Cerebellar nuclear complex (tissue), 1 donor: ENCODE measurements around the gene FTCD.
"Not testable (repeated sequence)": the region's sequence is repeated elsewhere in the genome, so short reads cannot be mapped to it uniquely, and the experiment has no call there.

Source experiments
- DNase-seq, 2 experiments: peaks; one replicate each; lab custom pipeline; 2025; lab: John Stamatoyannopoulos, UW

Gene FTCD

DNA sequence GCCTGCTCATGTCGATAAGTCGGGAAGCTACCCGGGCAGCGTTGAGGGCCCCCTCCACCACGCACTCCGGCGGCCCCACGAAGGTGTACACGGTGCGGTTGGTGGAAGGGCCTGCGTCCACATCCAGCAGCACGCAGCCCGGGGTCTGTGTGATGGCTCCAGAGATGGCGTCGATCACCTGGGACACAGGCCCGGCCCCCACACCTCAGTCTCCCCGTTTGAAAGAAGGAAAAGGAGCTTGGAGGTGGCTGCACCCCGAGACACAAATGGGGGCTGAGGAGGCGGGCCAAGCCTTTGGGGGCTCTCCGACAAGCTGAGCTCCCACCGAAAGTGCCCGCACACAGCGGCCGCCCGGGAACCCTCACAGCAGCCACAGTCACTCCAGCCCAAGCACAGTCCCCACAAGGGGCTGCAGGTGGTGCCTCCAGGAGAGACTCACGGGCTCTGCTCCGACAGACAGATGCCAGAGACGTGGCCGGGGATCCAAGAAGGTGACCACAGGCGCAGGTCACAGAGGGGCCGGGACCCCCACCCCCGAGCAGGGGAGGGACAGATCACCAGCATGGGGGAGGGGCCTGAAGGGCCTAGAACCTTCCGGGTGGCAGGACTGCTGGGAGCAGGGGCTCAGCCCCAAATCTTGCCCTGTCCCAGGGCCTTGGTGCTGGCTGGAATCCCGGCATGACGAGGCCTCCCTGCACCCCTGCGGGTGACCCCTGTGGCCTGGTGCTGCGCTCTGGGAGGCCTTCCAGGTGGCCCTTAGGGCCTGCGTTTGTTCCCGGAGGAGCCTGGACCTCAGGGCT lies 1.0 kb downstream of the FTCD start:
- no peak for DNase-seq

- DNase-seq, result no peak
Observed at GRCh38 chr21:46153247-46154154, 1.9 kb downstream of the FTCD start.

DNA sequence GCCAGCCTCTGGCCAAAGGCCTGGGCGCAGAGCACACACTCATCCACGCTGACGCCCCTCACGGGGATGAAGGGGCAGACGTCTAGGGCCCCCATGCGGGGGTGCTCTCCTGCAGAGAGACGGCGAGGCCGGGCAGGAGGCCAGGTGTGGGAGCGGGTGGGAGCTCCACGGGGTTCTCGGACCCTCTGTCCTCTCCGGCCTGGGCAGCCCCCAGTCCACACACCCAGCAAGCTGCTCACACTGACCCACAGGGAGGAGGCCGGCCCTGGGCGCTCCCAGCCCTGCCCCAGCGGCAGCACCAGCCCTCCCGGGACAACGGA lies 2.5 kb downstream of the FTCD start:
- DNase-seq, result no peak

- no peak for DNase-seq
Observed at GRCh38 chr21:46151989-46152926, 3.1 kb downstream of the FTCD start.

GRCh38 chr21:46151261-46151988 lies 4.0 kb downstream of the FTCD start:
- no peak for DNase-seq

- DNase-seq, result no peak
Observed at GRCh38 chr21:46150491-46151121, 4.8 kb downstream of the FTCD start.

DNA sequence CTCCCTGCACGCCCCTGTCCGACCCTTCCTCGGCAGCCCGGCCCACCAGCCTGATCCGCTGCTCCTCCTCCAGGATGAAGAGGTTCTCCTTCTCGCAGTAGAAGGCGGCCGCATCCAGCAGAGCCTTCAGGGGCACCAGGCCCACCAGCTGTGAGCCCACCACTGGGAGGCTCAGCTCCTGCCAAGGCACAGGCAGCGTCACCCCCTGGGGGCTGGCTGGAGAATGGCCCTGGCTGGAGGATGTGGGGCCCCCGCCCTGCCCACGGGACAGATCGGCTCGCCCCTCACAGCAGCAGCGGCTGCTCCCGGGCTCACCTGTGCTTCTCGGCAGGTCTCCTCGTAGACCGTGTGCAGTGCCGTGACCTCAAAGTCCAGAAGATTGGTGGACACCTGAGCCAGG lies 5.3 kb downstream of the FTCD start:
- no peak for DNase-seq

- DNase-seq, result no peak
Observed at GRCh38 chr21:46149205-46149901, 6.0 kb downstream of the FTCD start.

DNA sequence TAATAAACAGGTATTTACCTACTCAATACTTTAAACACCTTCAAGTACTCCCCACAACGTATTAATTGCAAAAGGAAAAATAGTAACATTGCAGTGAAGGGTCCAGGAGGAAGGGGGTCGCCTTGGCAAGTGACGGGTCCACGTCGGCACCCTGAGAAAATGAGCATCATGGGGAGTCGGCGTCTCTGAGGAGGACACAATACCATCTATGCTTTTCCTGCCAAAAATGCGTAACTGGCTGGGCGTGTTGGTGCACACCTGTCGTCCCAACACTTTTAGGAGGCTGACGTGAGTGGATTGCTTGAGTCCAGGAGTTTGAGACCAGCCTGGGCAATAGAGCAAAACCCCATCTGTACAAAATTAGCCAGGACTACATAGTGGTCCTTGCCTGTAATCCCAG lies 7.3 kb downstream of the FTCD start:
- no peak for DNase-seq

GRCh38 chr21:46147429-46147828 lies 8.0 kb downstream of the FTCD start:
- not testable (repeated sequence) for DNase-seq

DNA sequence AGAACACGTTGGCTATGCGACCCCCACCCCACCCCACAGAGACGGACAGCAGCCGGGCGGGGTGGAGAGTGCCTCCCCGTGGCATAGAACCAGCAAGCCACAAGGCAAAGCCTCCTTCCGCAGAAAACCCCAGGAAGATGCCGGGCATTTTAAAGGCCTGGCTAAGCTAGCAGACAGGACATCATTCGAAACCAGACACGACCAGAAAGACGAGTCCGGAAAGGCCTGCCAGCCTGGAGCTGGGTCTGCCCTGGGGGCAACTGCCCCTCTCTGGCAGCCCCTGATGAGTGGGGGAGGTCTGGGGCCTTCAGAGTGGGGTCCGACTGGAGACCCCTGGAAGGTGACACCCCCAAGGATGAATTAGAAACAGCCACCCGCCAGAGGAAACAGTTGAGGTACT lies 8.5 kb downstream of the FTCD start:
- no peak for DNase-seq

GRCh38 chr21:46145840-46146691 lies 9.3 kb downstream of the FTCD start:
- no peak for DNase-seq

GRCh38 chr21:46145159-46145839 lies 10.1 kb downstream of the FTCD start:
- DNase-seq, result no peak

DNA sequence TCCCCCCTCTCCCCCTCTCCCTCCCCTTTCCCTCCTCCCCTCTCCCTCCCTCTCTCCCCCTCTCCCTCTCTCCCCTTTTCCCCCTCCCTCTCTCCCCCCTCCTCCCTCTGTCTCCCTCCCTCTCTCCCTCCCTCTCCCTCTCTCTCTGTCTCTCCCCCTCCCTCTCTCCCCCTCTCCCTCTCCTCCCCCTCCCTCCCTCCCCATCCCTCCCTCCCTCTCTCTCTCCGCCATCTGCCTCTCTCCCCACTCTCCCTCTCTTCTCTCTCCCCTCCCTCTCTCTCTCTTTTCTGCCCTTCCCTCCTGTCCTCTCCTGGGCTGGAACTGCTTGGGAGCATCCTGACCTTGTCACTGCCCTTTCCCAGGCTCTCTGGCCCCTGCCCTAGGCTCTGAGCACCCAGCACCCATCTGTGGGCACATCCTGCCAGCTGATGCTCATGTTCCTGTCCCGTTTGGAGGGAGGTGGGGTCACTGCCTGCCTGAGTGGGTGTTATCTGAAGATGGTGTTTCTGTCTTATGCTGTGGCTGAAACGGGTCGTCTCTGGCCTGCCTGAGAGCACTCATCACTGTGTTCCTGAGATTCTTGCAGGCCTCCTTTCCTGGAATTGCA lies 10.8 kb downstream of the FTCD start:
- no peak for DNase-seq

DNA sequence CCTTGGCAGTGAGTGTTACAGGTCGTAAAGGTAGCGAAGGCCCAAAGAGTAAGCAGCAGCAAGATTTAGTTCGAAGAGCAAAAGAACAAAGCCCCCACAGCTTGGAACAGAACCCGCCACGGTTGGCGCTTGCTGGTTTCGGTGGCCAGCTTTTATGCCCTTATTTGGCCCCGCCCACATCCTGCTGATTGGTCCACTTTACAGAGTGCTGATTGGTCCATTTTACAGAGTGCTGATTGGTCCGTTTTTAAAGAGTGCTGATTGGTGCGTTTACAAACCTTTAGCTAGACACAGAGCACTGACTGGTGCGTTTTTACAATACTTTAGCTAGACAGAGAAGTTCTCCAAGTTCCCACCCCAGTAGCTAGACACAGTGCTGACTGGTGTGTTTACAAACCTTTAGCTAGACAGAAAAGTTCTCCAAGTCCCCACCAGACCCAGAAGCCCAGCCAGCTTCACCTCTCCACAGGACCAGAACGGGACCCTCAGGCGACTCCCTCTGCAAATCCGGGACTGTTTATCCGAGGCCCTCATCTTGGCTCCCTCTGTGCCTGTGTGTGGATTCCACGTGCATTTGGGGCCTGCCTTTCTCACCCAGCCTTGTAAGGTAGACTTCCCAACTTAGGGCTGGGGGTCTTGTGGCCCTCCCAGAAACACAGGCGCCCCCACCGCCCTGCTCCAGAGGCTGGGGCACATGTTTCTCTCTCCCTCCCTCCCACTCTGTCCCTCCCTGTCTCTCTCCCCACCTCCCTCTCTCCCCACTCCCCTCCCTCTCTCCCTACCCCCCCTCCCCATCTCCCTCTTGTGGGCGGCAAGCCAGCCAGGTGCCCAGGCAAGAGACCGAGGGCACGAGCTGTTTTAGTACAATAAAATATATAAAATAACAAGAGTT lies 12.6 kb downstream of the FTCD start:
- DNase-seq, result no peak

DNA sequence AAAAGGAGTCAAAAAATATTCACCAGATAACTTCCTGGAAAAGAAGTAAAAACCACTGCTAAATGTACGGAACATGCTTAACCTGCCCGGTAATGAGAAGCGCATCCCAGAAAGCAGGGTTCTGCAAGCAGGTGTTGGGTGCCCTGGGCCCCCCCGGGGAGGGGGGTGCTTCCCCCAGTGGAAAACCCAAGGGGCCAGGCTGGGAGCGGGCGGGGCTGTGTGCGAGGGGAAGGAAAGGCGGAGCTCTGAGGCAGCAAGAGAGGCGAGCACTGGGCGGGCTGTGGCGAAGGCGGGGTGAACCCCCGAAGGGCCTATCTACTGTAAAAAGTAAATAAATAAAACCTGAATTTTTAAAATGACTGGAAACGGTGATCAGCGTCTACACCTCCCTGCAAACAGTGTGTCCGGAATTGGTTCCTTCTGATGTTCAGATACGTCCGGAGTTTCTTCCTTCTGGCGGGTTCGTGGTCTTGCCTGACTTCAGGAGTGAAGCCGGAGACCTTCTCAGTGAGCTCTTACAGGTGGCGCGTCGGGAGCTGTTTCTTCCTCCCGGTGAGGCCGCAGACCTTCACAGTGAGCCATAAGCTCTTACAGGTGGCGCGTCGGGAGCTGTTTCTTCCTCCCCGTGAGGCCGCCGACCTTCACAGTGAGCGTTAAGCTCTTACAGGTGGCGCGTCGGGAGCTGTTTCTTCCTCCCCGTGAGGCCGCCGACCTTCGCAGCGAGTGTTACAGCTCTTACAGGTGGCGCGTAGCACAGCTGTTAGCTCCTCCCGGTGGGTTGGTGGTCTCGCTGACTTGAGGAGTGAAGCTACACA lies 13.4 kb downstream of the FTCD start:
- DNase-seq, result no peak
